RWPE2 (cell line): ENCODE measurements around the gene COL2A1.

Source experiments
- ATAC-seq: fragments of 200-7000 bp; cut with Tn5 transposase; 3 replicates; pipeline ENCODE4 v1.9.1; 2021; ENCODE audit warnings: low read depth
- DNase-seq: peaks from one replicate; pipeline ENCODE4 v3.0.0-alpha.2; 2020; ENCODE audit warnings: low spot score
- H3K27ac ChIP-seq: fragments of 450-650 bp; 2 replicates; pipeline ENCODE4 v1.5.1; 2017; ENCODE audit warnings: mild to moderate bottlenecking; ENCODE audit not compliant: poor library complexity, severe bottlenecking
- H3K27me3 ChIP-seq: fragments of 250-450 bp; sonication (Bioruptor Pico); 2 replicates; pipeline ENCODE4 v1.5.1; 2021; ENCODE audit warnings: mild to moderate bottlenecking, moderate library complexity; ENCODE audit not compliant: insufficient read depth, poor library complexity, severe bottlenecking
- H3K36me3 ChIP-seq: fragments of 250-450 bp; sonication (Bioruptor Pico); 2 replicates; pipeline ENCODE4 v1.5.1; 2020; ENCODE audit warnings: low read depth, mild to moderate bottlenecking, moderate library complexity
- H3K4me1 ChIP-seq: fragments of 250-450 bp; sonication (Bioruptor Pico); 2 replicates; pipeline ENCODE4 v1.5.1; 2021; ENCODE audit warnings: mild to moderate bottlenecking, moderate library complexity; ENCODE audit not compliant: insufficient read depth, poor library complexity, severe bottlenecking
- H3K4me3 ChIP-seq: fragments of 250-450 bp; sonication (Bioruptor Pico); 2 replicates; pipeline ENCODE4 v1.5.1; 2021; ENCODE audit warnings: mild to moderate bottlenecking, moderate library complexity; ENCODE audit not compliant: severe bottlenecking
- H3K9me3 ChIP-seq: fragments of 250-450 bp; sonication (Bioruptor Pico); 2 replicates; pipeline ENCODE4 v1.5.1; 2021; ENCODE audit warnings: mild to moderate bottlenecking, moderate library complexity; ENCODE audit not compliant: severe bottlenecking
- TF ChIP-seq, protein P1 (sequence below): fragments of 450-650 bp; IDR thresholded peaks from one replicate; pipeline ENCODE4 v1.5.1; 2017; ENCODE audit warnings: mild to moderate bottlenecking, moderate library complexity; ENCODE audit not compliant: poor library complexity, severe bottlenecking

COL2A1 gene

DNA sequence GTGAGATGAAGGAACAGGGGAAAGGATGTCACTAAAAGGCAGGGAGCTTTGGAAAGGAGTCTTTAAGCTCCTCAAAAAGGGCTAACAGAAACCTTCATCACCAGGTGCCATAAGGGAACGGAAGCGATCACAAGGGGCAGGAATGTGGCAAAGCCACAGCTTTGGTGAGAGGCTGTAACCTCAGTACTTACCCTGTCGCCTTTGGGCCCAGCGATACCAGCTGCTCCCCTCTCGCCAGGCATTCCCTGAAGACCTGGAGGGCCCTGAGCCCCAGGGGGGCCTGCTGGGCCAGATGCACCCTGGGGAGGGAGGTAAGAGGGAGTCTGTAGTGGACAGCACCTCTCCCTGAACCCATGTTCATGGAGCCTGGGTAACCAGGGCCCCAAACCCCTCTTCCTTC, 22.0 kb downstream of the COL2A1 start:
- Histone ChIP-seq H3K4me1 (peaks cover 1% of the 10 kb centered on the region), H3K9me3 (no peaks in the 10 kb centered on the region), H3K27me3 (no peaks in the 10 kb centered on the region), H3K4me3 (no peak overlapping the region), H3K27ac (no peak overlapping the region), H3K36me3 (no peaks in the 10 kb centered on the region)
- ATAC-seq = no peak
- TF ChIP-seq, protein P1, sequence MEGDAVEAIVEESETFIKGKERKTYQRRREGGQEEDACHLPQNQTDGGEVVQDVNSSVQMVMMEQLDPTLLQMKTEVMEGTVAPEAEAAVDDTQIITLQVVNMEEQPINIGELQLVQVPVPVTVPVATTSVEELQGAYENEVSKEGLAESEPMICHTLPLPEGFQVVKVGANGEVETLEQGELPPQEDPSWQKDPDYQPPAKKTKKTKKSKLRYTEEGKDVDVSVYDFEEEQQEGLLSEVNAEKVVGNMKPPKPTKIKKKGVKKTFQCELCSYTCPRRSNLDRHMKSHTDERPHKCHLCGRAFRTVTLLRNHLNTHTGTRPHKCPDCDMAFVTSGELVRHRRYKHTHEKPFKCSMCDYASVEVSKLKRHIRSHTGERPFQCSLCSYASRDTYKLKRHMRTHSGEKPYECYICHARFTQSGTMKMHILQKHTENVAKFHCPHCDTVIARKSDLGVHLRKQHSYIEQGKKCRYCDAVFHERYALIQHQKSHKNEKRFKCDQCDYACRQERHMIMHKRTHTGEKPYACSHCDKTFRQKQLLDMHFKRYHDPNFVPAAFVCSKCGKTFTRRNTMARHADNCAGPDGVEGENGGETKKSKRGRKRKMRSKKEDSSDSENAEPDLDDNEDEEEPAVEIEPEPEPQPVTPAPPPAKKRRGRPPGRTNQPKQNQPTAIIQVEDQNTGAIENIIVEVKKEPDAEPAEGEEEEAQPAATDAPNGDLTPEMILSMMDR = no peak
- no peak for DNase-seq

GRCh38 chr12:47981496-47982260, 22.6 kb downstream of the COL2A1 start:
- H3K9me3 ChIP-seq = no peaks in the 10 kb centered on the region
- no peak overlapping the region for H3K27ac ChIP-seq
- H3K4me3 ChIP-seq = no peak overlapping the region
- TF ChIP-seq, protein P1 = no peak
- peaks cover 3% of the 10 kb centered on the region for H3K4me1 ChIP-seq
- H3K36me3 ChIP-seq = no peaks in the 10 kb centered on the region
- no peak for DNase-seq
- no peak for ATAC-seq
- H3K27me3 ChIP-seq = no peaks in the 10 kb centered on the region

GRCh38 chr12:47980779-47981495, 23.3 kb downstream of the COL2A1 start:
- DNase-seq (no peak), ATAC-seq (no peak)
- TF ChIP-seq, protein P1 = no peak
- H3K9me3 ChIP-seq = no peaks in the 10 kb centered on the region
- no peaks in the 10 kb centered on the region for H3K27me3 ChIP-seq
- no peak overlapping the region for H3K27ac ChIP-seq
- peaks cover 3% of the 10 kb centered on the region for H3K4me1 ChIP-seq
- H3K4me3 ChIP-seq = no peak overlapping the region
- no peaks in the 10 kb centered on the region for H3K36me3 ChIP-seq

- Histone ChIP-seq H3K9me3 (no peaks in the 10 kb centered on the region), H3K4me1 (peaks cover 3% of the 10 kb centered on the region), H3K27me3 (no peaks in the 10 kb centered on the region), H3K4me3 (no peak overlapping the region), H3K36me3 (no peaks in the 10 kb centered on the region), H3K27ac (no peak overlapping the region)
- ATAC-seq = no peak
- DNase-seq = no peak
- TF ChIP-seq, protein P1 = no peak
Observed at GRCh38 chr12:47980197-47980596, 24.1 kb downstream of the COL2A1 start.

DNA sequence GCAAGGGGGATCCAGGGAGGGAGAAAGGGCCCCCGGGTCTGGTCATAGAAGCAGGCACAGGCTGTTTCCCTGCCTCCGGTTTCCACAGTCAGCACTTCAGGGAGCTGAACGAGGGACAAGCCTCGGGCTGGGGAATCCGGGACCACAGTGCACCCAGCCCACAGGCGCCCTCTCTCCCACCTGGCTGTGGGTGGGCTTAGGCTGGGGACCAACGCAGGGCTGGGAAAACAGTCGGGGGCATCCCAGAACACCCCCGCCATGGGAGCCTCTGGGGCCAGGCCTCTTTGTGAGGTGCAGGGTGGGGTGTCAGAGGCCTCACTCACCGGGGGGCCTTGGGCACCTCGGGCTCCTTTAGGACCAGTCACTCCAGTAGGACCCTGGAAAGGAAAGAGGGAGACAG, 24.6 kb downstream of the COL2A1 start:
- Histone ChIP-seq H3K27me3 (no peaks in the 10 kb centered on the region), H3K36me3 (no peaks in the 10 kb centered on the region), H3K9me3 (no peaks in the 10 kb centered on the region), H3K4me3 (no peak overlapping the region), H3K4me1 (peaks cover 3% of the 10 kb centered on the region), H3K27ac (no peak overlapping the region)
- TF ChIP-seq, protein P1 = no peak
- ATAC-seq (no peak), DNase-seq (no peak)
